GM20000 (cell line): Measurements from ENCODE around the gene IGSF6.
"Not testable (repeated sequence)": the region's sequence is repeated elsewhere in the genome, so short reads cannot be mapped to it uniquely, and the experiment has no call there.

Source experiments
- DNase-seq: peaks from one replicate; pipeline ENCODE4 v3.0.0; 2012; ENCODE audit warnings: low spot score
- CTCF ChIP-seq: IDR thresholded peaks from 2 replicates; pipeline ENCODE4 v1.5.1; 2012; ENCODE audit warnings: mild to moderate bottlenecking, control low read depth; ENCODE audit errors: extremely low read depth, missing control alignments

The IGSF6 gene

GRCh38 chr16:21611198-21611555 is 41.2 kb downstream of the IGSF6 start:
- DNase-seq: no peak
- TF ChIP-seq CTCF: no peak

GRCh38 chr16:21610766-21611165 is 41.6 kb downstream of the IGSF6 start:
- TF ChIP-seq CTCF: no peak
- DNase-seq: no peak

DNA sequence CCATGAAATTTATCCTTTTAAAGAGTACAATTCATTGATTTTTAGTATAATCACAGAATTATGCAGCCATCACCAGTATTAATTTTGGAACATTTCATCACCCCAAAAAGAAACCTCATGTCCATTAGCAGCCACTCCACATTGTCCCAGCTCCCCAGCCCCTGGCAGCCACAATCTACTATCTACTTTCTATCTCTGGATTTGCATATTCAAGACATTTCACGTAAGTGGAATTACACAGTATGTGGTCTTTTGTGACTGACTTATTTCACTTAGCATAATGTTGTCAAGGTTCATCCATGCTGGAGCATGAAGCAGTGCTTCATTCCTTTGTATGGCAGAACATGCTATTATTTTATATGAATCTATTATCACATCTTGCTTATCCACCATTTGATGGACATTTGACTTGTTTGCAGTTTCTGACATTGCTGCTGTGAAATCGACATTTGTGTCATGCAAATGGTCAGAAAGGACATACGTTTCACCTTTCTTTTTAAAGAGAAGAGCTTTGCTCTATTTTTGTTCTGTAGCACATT is 42.3 kb downstream of the IGSF6 start:
- TF ChIP-seq CTCF: no peak
- no peak for DNase-seq

GRCh38 chr16:21608639-21609328 is 43.6 kb downstream of the IGSF6 start:
- no peak for TF ChIP-seq CTCF
- no peak for DNase-seq

GRCh38 chr16:21605848-21606247 is 46.6 kb downstream of the IGSF6 start:
- DNase-seq: not testable (repeated sequence)

- no peak for TF ChIP-seq CTCF
- no peak for DNase-seq
Measured at GRCh38 chr16:21603928-21604327, 48.5 kb downstream of the IGSF6 start.

DNA sequence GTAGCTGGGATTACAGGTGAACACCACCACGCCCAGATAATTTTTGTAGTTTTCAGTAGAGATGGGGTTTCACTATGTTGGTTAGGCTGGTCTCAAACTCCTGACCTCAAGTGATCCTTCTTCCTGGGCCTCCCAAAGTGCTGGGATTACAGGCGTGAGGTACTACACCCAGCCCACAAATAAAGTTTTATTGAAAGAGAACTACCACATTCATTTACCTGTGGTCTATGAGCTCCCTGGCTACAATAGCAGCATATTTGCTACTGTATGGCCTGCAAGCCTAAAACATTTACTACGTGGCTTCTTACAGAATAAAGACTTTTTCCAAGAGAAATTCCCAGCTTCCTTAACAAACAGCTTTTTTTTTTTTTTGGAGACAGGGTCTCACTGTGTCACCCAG is 49.6 kb downstream of the IGSF6 start:
- TF ChIP-seq CTCF: no peak
- no peak for DNase-seq
